Activated T-helper 17 cell treated with anti-CD3 and anti-CD28 coated beads, Interleukin-2, amount 50 U/mL, for 72 hours (primary cell): Measurements from ENCODE around the gene TMC5. TPM values are rescaled to one million over a fixed set of nuclear protein-coding genes. Genes with fewer than 3 reads are reported as not detected.

Experiments
- ATAC-seq: fragments of 150-1000 bp; cut with Tn5 transposase; replicated peaks from 2 replicates; pipeline ENCODE4 v1.10.0; 2021; ENCODE audit warnings: mild to moderate bottlenecking, moderate library complexity
- H3K27ac Mint-ChIP-seq: one replicate; pipeline ENCODE4 v1.8.0; 2022; ENCODE audit warnings: mixed read lengths
- H3K27me3 Mint-ChIP-seq: one replicate; pipeline ENCODE4 v1.8.0; 2022; ENCODE audit warnings: mixed read lengths
- H3K36me3 Mint-ChIP-seq: one replicate; pipeline ENCODE4 v1.8.0; 2022; ENCODE audit warnings: low read depth, mild to moderate bottlenecking, mixed read lengths
- H3K4me1 Mint-ChIP-seq: one replicate; pipeline ENCODE4 v1.8.0; 2022; ENCODE audit warnings: mixed read lengths
- H3K4me3 Mint-ChIP-seq: one replicate; pipeline ENCODE4 v1.8.0; 2022; ENCODE audit warnings: mild to moderate bottlenecking, mixed read lengths
- H3K9me3 Mint-ChIP-seq: one replicate; pipeline ENCODE4 v1.8.0; 2022; ENCODE audit warnings: mixed read lengths
- total RNA-seq, 2 donors: library from RNA; stranded (reverse); gene quantifications; one replicate each; pipeline ENCODE4 v1.2.3, GENCODE V29; 2022

TMC5 gene
- total RNA-seq, 2 donors from 2014 or later = 0.09 to 0.32 TPM

DNA sequence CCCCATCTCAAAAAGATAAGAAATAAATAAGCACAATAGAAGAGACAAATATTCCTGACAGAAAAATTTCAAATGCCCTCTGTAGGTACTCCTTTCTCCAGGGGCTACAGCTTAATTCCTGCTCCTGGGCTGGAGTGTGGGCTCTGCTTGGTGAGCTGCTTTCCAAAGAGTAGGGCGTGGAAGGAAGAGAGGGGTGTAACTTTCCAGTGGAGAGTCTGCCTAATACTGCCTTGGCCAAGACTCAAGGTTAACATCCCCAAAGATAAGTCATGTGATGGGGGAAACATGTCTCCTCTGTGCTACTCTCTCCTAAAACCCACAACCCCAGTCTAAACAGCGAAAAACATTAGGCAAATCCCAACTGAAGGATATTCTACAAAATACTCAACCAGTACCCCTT is 42.7 kb downstream of the TMC5 start:
- H3K27ac Mint-ChIP-seq = no peak overlapping the region
- H3K4me1 Mint-ChIP-seq = no peaks in the 10 kb centered on the region
- no peak overlapping the region for H3K4me3 Mint-ChIP-seq
- H3K27me3 Mint-ChIP-seq = peaks cover 9% of the 10 kb centered on the region
- no peaks in the 10 kb centered on the region for H3K36me3 Mint-ChIP-seq
- ATAC-seq = no peak
- H3K9me3 Mint-ChIP-seq = no peaks in the 10 kb centered on the region

- Mint-ChIP-seq H3K9me3 (no peaks in the 10 kb centered on the region), H3K4me3 (no peak overlapping the region), H3K36me3 (no peaks in the 10 kb centered on the region), H3K27ac (no peak overlapping the region), H3K27me3 (peaks cover 6% of the 10 kb centered on the region), H3K4me1 (no peaks in the 10 kb centered on the region)
- ATAC-seq = no peak
These were observed 46.0 kb downstream of the TMC5 start for GRCh38 chr16:19463468-19464315.

DNA sequence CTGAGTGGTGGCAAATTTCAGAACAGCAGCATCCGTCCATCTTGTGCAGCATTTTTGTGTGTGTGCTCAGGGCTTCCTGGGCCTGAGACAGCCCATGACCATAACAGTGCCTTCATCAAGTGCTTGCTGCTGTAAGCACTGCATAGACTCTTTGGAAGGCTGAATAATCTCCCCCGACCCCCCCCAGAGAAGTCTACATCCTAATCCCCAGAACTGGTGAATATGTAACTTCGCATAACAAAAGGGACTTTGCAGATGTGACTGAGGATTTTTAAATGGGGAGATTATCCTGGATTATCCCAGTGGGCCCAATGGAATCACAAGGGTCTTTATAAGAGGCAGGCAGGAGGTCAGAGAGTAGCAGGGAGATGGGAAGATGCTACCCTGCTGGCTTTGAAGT is 50.6 kb downstream of the TMC5 start:
- no peak for ATAC-seq
- no peaks in the 10 kb centered on the region for H3K9me3 Mint-ChIP-seq
- H3K36me3 Mint-ChIP-seq = no peaks in the 10 kb centered on the region
- no peak overlapping the region for H3K4me3 Mint-ChIP-seq
- H3K27ac Mint-ChIP-seq = no peak overlapping the region
- H3K4me1 Mint-ChIP-seq = no peaks in the 10 kb centered on the region
- no peaks in the 10 kb centered on the region for H3K27me3 Mint-ChIP-seq

- no peaks in the 10 kb centered on the region for H3K4me1 Mint-ChIP-seq
- ATAC-seq = no peak
- no peaks in the 10 kb centered on the region for H3K27me3 Mint-ChIP-seq
- H3K27ac Mint-ChIP-seq = no peak overlapping the region
- H3K36me3 Mint-ChIP-seq = no peaks in the 10 kb centered on the region
- no peak overlapping the region for H3K4me3 Mint-ChIP-seq
- H3K9me3 Mint-ChIP-seq = no peaks in the 10 kb centered on the region
These were observed 54.8 kb downstream of the TMC5 start for GRCh38 chr16:19472482-19472881.

DNA sequence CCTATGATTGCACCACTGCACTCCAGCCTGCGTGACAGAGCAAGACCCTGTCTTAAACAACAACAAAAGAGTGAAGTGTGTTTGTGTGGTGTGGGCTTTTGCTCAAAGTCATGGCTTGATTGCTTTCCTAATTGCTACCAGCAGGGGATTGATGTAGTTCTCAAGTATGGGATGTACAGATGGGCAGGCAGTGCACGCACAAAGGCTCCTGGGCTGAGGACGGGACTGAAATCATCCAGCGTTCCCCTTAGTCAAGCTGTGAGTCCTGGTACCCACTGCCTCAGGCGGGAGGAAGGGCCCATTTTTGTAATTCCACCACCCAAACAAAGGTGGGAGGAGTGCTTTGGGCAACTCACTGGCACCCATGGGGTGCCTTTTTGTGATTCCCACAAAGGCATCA is 56.9 kb downstream of the TMC5 start:
- H3K4me3 Mint-ChIP-seq = no peak overlapping the region
- H3K27ac Mint-ChIP-seq = no peak overlapping the region
- no peaks in the 10 kb centered on the region for H3K9me3 Mint-ChIP-seq
- no peak for ATAC-seq
- H3K4me1 Mint-ChIP-seq = no peaks in the 10 kb centered on the region
- H3K27me3 Mint-ChIP-seq = peaks cover 5% of the 10 kb centered on the region
- H3K36me3 Mint-ChIP-seq = no peaks in the 10 kb centered on the region

- Mint-ChIP-seq H3K27ac (no peak overlapping the region), H3K4me3 (no peak overlapping the region), H3K9me3 (no peaks in the 10 kb centered on the region), H3K4me1 (no peaks in the 10 kb centered on the region), H3K27me3 (peaks cover 5% of the 10 kb centered on the region), H3K36me3 (no peaks in the 10 kb centered on the region)
- no peak for ATAC-seq
These were observed 60.8 kb downstream of the TMC5 start for GRCh38 chr16:19478505-19478904.

- no peak overlapping the region for H3K4me3 Mint-ChIP-seq
- H3K36me3 Mint-ChIP-seq = no peaks in the 10 kb centered on the region
- H3K27me3 Mint-ChIP-seq = peaks cover 5% of the 10 kb centered on the region
- H3K4me1 Mint-ChIP-seq = no peaks in the 10 kb centered on the region
- no peaks in the 10 kb centered on the region for H3K9me3 Mint-ChIP-seq
- no peak for ATAC-seq
- no peak overlapping the region for H3K27ac Mint-ChIP-seq
These were observed 61.6 kb downstream of the TMC5 start for GRCh38 chr16:19479302-19479721.

- H3K27ac Mint-ChIP-seq = no peak overlapping the region
- ATAC-seq = no peak
- H3K9me3 Mint-ChIP-seq = no peaks in the 10 kb centered on the region
- H3K36me3 Mint-ChIP-seq = no peaks in the 10 kb centered on the region
- no peak overlapping the region for H3K4me3 Mint-ChIP-seq
- H3K4me1 Mint-ChIP-seq = no peaks in the 10 kb centered on the region
- H3K27me3 Mint-ChIP-seq = peaks cover 5% of the 10 kb centered on the region
These were observed 63.6 kb downstream of the TMC5 start for GRCh38 chr16:19481296-19481695.

GRCh38 chr16:19481769-19482168 is 64.1 kb downstream of the TMC5 start:
- H3K9me3 Mint-ChIP-seq = no peaks in the 10 kb centered on the region
- H3K36me3 Mint-ChIP-seq = no peaks in the 10 kb centered on the region
- H3K27ac Mint-ChIP-seq = no peak overlapping the region
- no peak for ATAC-seq
- H3K4me1 Mint-ChIP-seq = no peaks in the 10 kb centered on the region
- H3K27me3 Mint-ChIP-seq = peaks cover 5% of the 10 kb centered on the region
- no peak overlapping the region for H3K4me3 Mint-ChIP-seq

GRCh38 chr16:19482291-19482690 is 64.6 kb downstream of the TMC5 start:
- ATAC-seq = no peak

GRCh38 chr16:19484096-19484495 is 66.4 kb downstream of the TMC5 start:
- H3K36me3 Mint-ChIP-seq = no peaks in the 10 kb centered on the region
- H3K27me3 Mint-ChIP-seq = no peaks in the 10 kb centered on the region
- H3K4me1 Mint-ChIP-seq = no peaks in the 10 kb centered on the region
- no peak overlapping the region for H3K4me3 Mint-ChIP-seq
- H3K9me3 Mint-ChIP-seq = no peaks in the 10 kb centered on the region
- no peak overlapping the region for H3K27ac Mint-ChIP-seq
- ATAC-seq = no peak

More at GRCh38 chr16:19482291-19482690, 64.6 kb downstream of the TMC5 start:
- Mint-ChIP-seq H3K27ac (no peak overlapping the region), H3K4me3 (no peak overlapping the region), H3K36me3 (no peaks in the 10 kb centered on the region), H3K4me1 (no peaks in the 10 kb centered on the region), H3K27me3 (peaks cover 5% of the 10 kb centered on the region), H3K9me3 (no peaks in the 10 kb centered on the region)

DNA sequence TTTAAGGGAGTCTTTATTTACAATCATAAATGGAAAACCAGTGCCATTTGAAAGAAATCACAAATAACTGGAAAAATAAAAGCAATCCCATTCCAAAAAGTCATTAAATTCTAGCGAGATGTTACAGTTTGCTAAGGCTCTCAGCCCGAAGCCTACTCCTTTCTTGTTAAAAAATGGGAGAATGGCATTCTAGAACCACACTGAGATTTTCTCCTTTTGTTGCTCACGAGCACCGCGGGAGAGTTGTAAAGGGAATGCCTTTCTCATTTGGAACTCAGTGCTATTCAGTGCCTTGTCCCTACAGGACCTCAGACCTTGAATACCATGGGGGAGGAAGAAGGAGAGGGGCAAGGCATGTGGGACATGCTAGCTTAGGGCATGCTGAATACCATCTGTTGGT is 67.9 kb downstream of the TMC5 start:
- Mint-ChIP-seq H3K36me3 (no peaks in the 10 kb centered on the region), H3K9me3 (no peaks in the 10 kb centered on the region), H3K27me3 (no peaks in the 10 kb centered on the region), H3K4me3 (no peak overlapping the region), H3K27ac (no peak overlapping the region), H3K4me1 (no peaks in the 10 kb centered on the region)
- no peak for ATAC-seq

GRCh38 chr16:19486051-19486450 is 68.4 kb downstream of the TMC5 start:
- Mint-ChIP-seq H3K4me1 (no peaks in the 10 kb centered on the region), H3K27me3 (no peaks in the 10 kb centered on the region), H3K36me3 (no peaks in the 10 kb centered on the region), H3K9me3 (no peaks in the 10 kb centered on the region), H3K4me3 (no peak overlapping the region), H3K27ac (no peak overlapping the region)
- ATAC-seq = no peak

- Mint-ChIP-seq H3K4me3 (no peak overlapping the region), H3K27ac (no peak overlapping the region), H3K4me1 (no peaks in the 10 kb centered on the region), H3K27me3 (no peaks in the 10 kb centered on the region), H3K36me3 (no peaks in the 10 kb centered on the region), H3K9me3 (no peaks in the 10 kb centered on the region)
- ATAC-seq = no peak
These were observed 69.2 kb downstream of the TMC5 start for GRCh38 chr16:19486750-19487325.

DNA sequence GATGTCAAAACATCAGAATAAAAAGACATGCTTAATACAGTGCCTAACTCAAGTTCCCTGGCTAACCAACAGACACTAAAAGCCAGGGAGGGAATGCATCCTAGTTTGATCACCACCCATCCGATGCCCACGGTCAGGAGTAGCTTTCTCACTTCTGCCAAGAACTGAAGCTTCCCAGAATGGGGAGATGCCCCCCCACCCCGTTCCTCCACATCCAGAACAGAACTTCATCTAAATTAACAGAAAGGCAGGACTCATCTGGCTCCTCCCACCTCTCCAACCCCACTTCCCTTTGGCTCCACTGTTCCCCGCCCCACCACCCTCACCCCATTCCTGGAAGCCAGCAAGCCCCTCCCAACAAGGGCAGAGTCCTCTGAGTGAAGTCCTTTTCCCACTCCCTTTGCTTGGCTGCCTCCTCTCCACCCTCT is 70.5 kb downstream of the TMC5 start:
- Mint-ChIP-seq H3K9me3 (no peaks in the 10 kb centered on the region), H3K4me3 (no peak overlapping the region), H3K27me3 (no peaks in the 10 kb centered on the region), H3K4me1 (no peaks in the 10 kb centered on the region), H3K36me3 (no peaks in the 10 kb centered on the region), H3K27ac (no peak overlapping the region)
- ATAC-seq = no peak
